SK-N-SH (cell line): ENCODE measurements around the gene ELOA. TPM values are rescaled to one million over a fixed set of nuclear protein-coding genes. Genes with fewer than 3 reads are reported as not detected.
A peak's percentile ranks its signal among the peaks of the same experiment; 100 is the strongest.

Source experiments
- ELF1 ChIP-seq: IDR thresholded peaks from 2 replicates; pipeline ENCODE4 v1.4.0; 2012
- EP300 ChIP-seq, 2 experiments: IDR thresholded peaks; 2 replicates each; pipeline versions ENCODE4 v1.4.0 to v1.6.1; 2012; ENCODE audit warnings: borderline replicate concordance in 1 of 2, low read depth in 1 of 2, low read length in 1 of 2
- EZH2phosphoT487 ChIP-seq: fragments of 200-600 bp; sonication (generic); IDR thresholded peaks from 2 replicates; pipeline ENCODE4 v1.6.1; 2017; ENCODE audit warnings: low read depth, mixed run types, mild to moderate bottlenecking, antibody characterized with exemption, moderate library complexity, borderline replicate concordance
- FOSL2 ChIP-seq: IDR thresholded peaks from 2 replicates; pipeline ENCODE4 v1.4.0; 2012; ENCODE audit warnings: low read depth, mild to moderate bottlenecking, moderate library complexity, borderline replicate concordance
- FOXJ3 ChIP-seq: sonication (generic); formaldehyde crosslinking; IDR thresholded peaks from 2 replicates; pipeline ENCODE4 v1.5.1; 2020; ENCODE audit warnings: mild to moderate bottlenecking, missing genetic modification reagents
- GABPA ChIP-seq: IDR thresholded peaks from 2 replicates; pipeline ENCODE4 v1.4.0; 2012; ENCODE audit warnings: low read depth, mild to moderate bottlenecking
- MEF2A ChIP-seq: IDR thresholded peaks from 2 replicates; pipeline ENCODE4 v1.4.0; 2012; ENCODE audit warnings: low read depth, borderline replicate concordance
- MXI1 ChIP-seq: IDR thresholded peaks from 2 replicates; pipeline ENCODE4 v1.6.1; 2012; ENCODE audit warnings: mild to moderate bottlenecking, low read depth, low read length, improper control_type of control experiment
- NRF1 ChIP-seq: IDR thresholded peaks from 2 replicates; pipeline ENCODE4 v1.6.1; 2012; ENCODE audit warnings: low read depth, mild to moderate bottlenecking, low read length
- RAD21 ChIP-seq: IDR thresholded peaks from 2 replicates; pipeline ENCODE4 v1.6.1; 2012; ENCODE audit warnings: mild to moderate bottlenecking, low read length
- RCOR1 ChIP-seq: fragments of 150-350 bp; IDR thresholded peaks from 2 replicates; pipeline ENCODE4 v1.6.1; 2017; ENCODE audit warnings: antibody characterized with exemption, low read length
- RXRA ChIP-seq: IDR thresholded peaks from 2 replicates; pipeline ENCODE4 v1.4.0; 2012; ENCODE audit warnings: low read depth, mild to moderate bottlenecking, borderline replicate concordance
- SIN3A ChIP-seq: IDR thresholded peaks from 2 replicates; pipeline ENCODE4 v1.6.1; 2012; ENCODE audit warnings: low read depth, mild to moderate bottlenecking, low read length, moderate library complexity, borderline replicate concordance
- SMC3 ChIP-seq: IDR thresholded peaks from 2 replicates; pipeline ENCODE4 v1.6.1; 2012; ENCODE audit warnings: low read depth, low read length, improper control_type of control experiment
- TAF1 ChIP-seq: IDR thresholded peaks from 2 replicates; pipeline ENCODE4 v1.6.1; 2012; ENCODE audit warnings: low read depth, mild to moderate bottlenecking, low read length, moderate library complexity, borderline replicate concordance
- polyA plus RNA-seq, 3 experiments: library from polyadenylated mRNA; depleted of rRNA; stranded (reverse); fragments of >200 nt; gene quantifications; 2 replicates each; pipeline ENCODE4 v1.2.3, GENCODE V29; 2012
- TF ChIP-seq, protein P1 (sequence below): fragments of 150-350 bp; IDR thresholded peaks from 2 replicates; pipeline ENCODE4 v1.6.1; 2017; ENCODE audit warnings: antibody characterized with exemption, low read length, low read depth, borderline replicate concordance
- TF ChIP-seq, protein P2 (sequence below): IDR thresholded peaks from 2 replicates; pipeline ENCODE4; 2012
- TF ChIP-seq, protein P3 (sequence below): IDR thresholded peaks from 2 replicates; pipeline ENCODE4 v1.6.1; 2012; ENCODE audit warnings: mild to moderate bottlenecking, low read depth, low read length, moderate library complexity
- TF ChIP-seq, protein P4 (sequence below): IDR thresholded peaks from 2 replicates; pipeline ENCODE4 v1.4.0; 2012; ENCODE audit warnings: low read depth, borderline replicate concordance
- TF ChIP-seq, protein P5 (sequence below): IDR thresholded peaks from 2 replicates; pipeline ENCODE4 v1.4.0; 2012; ENCODE audit warnings: low read depth

Gene ELOA
- polyA plus RNA-seq, 1 of the 3 experiments (the other 2 are of a cell fraction), result 14.5 TPM

DNA sequence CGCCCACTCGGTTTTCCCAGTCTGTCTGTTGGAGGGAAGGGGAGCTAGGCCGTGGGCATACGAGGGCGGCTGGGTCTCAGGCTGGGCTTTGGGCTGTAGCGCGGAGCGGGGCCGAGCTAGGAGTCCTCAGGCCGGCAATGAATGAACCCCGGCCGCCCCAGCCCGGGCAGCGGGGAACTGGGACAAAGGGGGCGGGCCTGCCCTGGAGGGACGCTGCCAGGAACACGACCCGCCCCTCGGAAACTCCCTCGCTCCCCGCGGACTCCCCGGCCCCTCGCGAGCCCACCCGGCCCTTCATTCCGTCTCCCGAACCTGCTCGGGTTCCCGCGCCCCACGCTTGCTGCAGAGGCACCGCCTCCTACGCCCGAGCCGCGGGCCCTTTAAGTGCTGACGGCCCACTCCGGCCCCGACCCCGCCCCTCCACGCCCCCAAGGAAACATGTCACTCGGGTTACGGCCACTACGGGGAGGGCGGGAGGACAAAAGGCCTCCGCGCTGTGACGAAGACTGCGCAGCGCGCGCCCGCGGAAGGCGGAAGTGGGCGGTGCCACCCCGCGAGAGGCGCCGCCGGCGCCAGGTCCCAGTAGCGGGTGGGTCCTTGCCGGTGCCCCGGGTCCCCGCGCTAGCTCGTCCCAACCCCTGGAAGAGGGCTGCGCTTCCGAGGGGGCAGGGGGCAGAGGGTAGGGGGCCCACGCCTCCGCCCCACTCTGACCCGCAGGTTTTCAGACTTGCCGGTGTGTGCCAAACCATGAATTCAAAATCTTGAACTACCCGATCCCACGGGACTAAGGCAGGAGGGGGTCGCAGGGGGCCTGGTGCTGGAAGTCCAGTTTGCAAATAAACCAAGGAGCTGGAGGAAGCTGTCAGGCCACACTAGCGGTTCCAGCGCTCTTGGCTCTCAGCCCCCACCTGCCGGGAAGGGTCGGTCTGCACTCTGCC, 57.4 kb downstream of the ELOA start, which contains the start of gene GALE (continued):
- TF ChIP-seq, protein P1, sequence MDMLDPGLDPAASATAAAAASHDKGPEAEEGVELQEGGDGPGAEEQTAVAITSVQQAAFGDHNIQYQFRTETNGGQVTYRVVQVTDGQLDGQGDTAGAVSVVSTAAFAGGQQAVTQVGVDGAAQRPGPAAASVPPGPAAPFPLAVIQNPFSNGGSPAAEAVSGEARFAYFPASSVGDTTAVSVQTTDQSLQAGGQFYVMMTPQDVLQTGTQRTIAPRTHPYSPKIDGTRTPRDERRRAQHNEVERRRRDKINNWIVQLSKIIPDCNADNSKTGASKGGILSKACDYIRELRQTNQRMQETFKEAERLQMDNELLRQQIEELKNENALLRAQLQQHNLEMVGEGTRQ, result no peak
- TF ChIP-seq EZH2phosphoT487, result no peak
- TF ChIP-seq TAF1, result peak; percentile 67
- TF ChIP-seq, protein P2, sequence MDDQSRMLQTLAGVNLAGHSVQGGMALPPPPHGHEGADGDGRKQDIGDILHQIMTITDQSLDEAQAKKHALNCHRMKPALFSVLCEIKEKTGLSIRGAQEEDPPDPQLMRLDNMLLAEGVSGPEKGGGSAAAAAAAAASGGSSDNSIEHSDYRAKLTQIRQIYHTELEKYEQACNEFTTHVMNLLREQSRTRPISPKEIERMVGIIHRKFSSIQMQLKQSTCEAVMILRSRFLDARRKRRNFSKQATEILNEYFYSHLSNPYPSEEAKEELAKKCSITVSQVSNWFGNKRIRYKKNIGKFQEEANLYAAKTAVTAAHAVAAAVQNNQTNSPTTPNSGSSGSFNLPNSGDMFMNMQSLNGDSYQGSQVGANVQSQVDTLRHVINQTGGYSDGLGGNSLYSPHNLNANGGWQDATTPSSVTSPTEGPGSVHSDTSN, result peak; percentile 77
- TF ChIP-seq, protein P3, sequence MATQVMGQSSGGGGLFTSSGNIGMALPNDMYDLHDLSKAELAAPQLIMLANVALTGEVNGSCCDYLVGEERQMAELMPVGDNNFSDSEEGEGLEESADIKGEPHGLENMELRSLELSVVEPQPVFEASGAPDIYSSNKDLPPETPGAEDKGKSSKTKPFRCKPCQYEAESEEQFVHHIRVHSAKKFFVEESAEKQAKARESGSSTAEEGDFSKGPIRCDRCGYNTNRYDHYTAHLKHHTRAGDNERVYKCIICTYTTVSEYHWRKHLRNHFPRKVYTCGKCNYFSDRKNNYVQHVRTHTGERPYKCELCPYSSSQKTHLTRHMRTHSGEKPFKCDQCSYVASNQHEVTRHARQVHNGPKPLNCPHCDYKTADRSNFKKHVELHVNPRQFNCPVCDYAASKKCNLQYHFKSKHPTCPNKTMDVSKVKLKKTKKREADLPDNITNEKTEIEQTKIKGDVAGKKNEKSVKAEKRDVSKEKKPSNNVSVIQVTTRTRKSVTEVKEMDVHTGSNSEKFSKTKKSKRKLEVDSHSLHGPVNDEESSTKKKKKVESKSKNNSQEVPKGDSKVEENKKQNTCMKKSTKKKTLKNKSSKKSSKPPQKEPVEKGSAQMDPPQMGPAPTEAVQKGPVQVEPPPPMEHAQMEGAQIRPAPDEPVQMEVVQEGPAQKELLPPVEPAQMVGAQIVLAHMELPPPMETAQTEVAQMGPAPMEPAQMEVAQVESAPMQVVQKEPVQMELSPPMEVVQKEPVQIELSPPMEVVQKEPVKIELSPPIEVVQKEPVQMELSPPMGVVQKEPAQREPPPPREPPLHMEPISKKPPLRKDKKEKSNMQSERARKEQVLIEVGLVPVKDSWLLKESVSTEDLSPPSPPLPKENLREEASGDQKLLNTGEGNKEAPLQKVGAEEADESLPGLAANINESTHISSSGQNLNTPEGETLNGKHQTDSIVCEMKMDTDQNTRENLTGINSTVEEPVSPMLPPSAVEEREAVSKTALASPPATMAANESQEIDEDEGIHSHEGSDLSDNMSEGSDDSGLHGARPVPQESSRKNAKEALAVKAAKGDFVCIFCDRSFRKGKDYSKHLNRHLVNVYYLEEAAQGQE, result peak; percentile 35; the same call in 1 of the 2 replicates
- peak; percentile 91 for TF ChIP-seq MXI1
- TF ChIP-seq RAD21, result no peak
- TF ChIP-seq, protein P4, sequence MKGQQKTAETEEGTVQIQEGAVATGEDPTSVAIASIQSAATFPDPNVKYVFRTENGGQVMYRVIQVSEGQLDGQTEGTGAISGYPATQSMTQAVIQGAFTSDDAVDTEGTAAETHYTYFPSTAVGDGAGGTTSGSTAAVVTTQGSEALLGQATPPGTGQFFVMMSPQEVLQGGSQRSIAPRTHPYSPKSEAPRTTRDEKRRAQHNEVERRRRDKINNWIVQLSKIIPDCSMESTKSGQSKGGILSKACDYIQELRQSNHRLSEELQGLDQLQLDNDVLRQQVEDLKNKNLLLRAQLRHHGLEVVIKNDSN, result no peak
- TF ChIP-seq RCOR1, result peak; percentile 24; the same call in 1 of the 2 replicates
- no peak for TF ChIP-seq SMC3
- TF ChIP-seq EP300 (IDR thresholded peaks at IDR 0.05; ENCODE audit: borderline replicate concordance in 1 of 2, low read depth in 1 of 2, low read length in 1 of 2), result 0 out of 4 replicates have a peak, but pooled peaks of 1 of the 2 experiments have one; percentile 9
- TF ChIP-seq FOSL2, result no peak
- peak; percentile 92; the same call in 1 of the 2 replicates for TF ChIP-seq SIN3A
- TF ChIP-seq RXRA, result no peak
- no peak for TF ChIP-seq MEF2A
- TF ChIP-seq NRF1, result peak; percentile 47; the same call in 1 of the 2 replicates
- TF ChIP-seq GABPA, result peak; percentile 75
- 0 out of 2 replicates have a peak, but pooled peaks have one; percentile 42 for TF ChIP-seq FOXJ3 (CRISPR knock-in tag)
- peak; percentile 94 for TF ChIP-seq ELF1
- TF ChIP-seq, protein P5, sequence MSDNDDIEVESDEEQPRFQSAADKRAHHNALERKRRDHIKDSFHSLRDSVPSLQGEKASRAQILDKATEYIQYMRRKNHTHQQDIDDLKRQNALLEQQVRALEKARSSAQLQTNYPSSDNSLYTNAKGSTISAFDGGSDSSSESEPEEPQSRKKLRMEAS, result peak; percentile 86
